IMR-90 (cell line): ENCODE results near the gene CCDC148. TPM values are rescaled to one million over a fixed set of nuclear protein-coding genes. Genes with fewer than 3 reads are reported as not detected.

Experiments used
- ATAC-seq: fragments of 200-7000 bp; cut with Tn5 transposase; 2 replicates; pipeline ENCODE4 v1.9.1; 2020; ENCODE audit warnings: low read depth, mild to moderate bottlenecking, moderate library complexity
- BruUV-seq: library from RNA; stranded (reverse); fragments of 400-500 nt; replicated peaks from 2 replicates; lab custom pipeline; 2021; lab: Mats Ljungman, UMichigan
- CTCF ChIA-PET: fragments of 300-600 bp; formaldehyde crosslinking; extraction: SDS; loops from one replicate; lab custom pipeline; 2021; ENCODE audit warnings: antibody characterized with exemption; lab: Yijun Ruan, JAX
- POLR2A ChIA-PET: fragments of 300-600 bp; sonication (Branson Sonifier 250); formaldehyde crosslinking; loops from one replicate; lab custom pipeline; 2022; ENCODE audit warnings: antibody characterized with exemption; ENCODE audit not compliant: unreplicated experiment; lab: Charles Lee
- DNase-seq: peaks from one replicate; pipeline ENCODE4 v3.0.0; 2013
- H2AFZ ChIP-seq: replicated peaks from 2 replicates; pipeline ENCODE3; 2013; ENCODE audit warnings: low read length, mild to moderate bottlenecking; ENCODE audit not compliant: poor library complexity
- H2AK5ac ChIP-seq: 2 replicates; pipeline ENCODE4 v1.6.1; 2013; ENCODE audit warnings: low read depth, low read length, inconsistent platforms
- H2AK9ac ChIP-seq: replicated peaks from 2 replicates; pipeline ENCODE3; 2013; ENCODE audit warnings: mild to moderate bottlenecking, low read depth, low read length, moderate library complexity; ENCODE audit not compliant: poor library complexity
- H2BK120ac ChIP-seq: 2 replicates; pipeline ENCODE4 v1.6.1; 2013; ENCODE audit warnings: low read depth, low read length, inconsistent platforms
- H2BK15ac ChIP-seq: 3 replicates; pipeline ENCODE4 v1.6.1; 2013; ENCODE audit warnings: low read depth, low read length, inconsistent platforms
- H2BK20ac ChIP-seq: 2 replicates; pipeline ENCODE4 v1.6.1; 2013; ENCODE audit warnings: low read depth, mild to moderate bottlenecking, inconsistent platforms, low read length, moderate library complexity
- H2BK5ac ChIP-seq: 2 replicates; pipeline ENCODE4 v1.6.1; 2013; ENCODE audit warnings: mild to moderate bottlenecking, low read depth, low read length, inconsistent platforms; ENCODE audit not compliant: poor library complexity, severe bottlenecking
- H3K14ac ChIP-seq: replicated peaks from 2 replicates; pipeline ENCODE4 v1.6.1; 2013; ENCODE audit warnings: low read depth, low read length, inconsistent platforms
- H3K18ac ChIP-seq: 2 replicates; pipeline ENCODE4 v1.6.1; 2013; ENCODE audit warnings: low read depth, low read length, control low read depth
- H3K23ac ChIP-seq: 2 replicates; pipeline ENCODE4 v1.6.1; 2013; ENCODE audit warnings: low read depth, low read length, inconsistent platforms
- H3K27ac ChIP-seq: 2 replicates; pipeline ENCODE4 v1.5.1; 2013; ENCODE audit warnings: mild to moderate bottlenecking, control low read depth, low read length; ENCODE audit not compliant: insufficient read depth
- H3K27me3 ChIP-seq: 2 replicates; pipeline ENCODE4 v1.6.1; 2013; ENCODE audit warnings: low read length; ENCODE audit not compliant: control insufficient read depth, insufficient read depth
- H3K36me3 ChIP-seq: 2 replicates; pipeline ENCODE4 v1.6.1; 2013; ENCODE audit warnings: low read length, mixed read lengths; ENCODE audit not compliant: control insufficient read depth, insufficient read depth
- H3K4ac ChIP-seq: 2 replicates; pipeline ENCODE4 v1.6.1; 2013; ENCODE audit warnings: low read depth, low read length, inconsistent platforms
- H3K4me1 ChIP-seq: 2 replicates; pipeline ENCODE4 v1.6.1; 2013; ENCODE audit warnings: low read length, mixed read lengths; ENCODE audit not compliant: control insufficient read depth, insufficient read depth
- H3K4me2 ChIP-seq: 2 replicates; pipeline ENCODE4 v1.6.1; 2013; ENCODE audit warnings: low read depth, mild to moderate bottlenecking, control low read depth, low read length, moderate library complexity
- H3K4me3 ChIP-seq: 2 replicates; pipeline ENCODE4 v1.5.1; 2013; ENCODE audit warnings: low read depth, mild to moderate bottlenecking, control low read depth, low read length, moderate library complexity; ENCODE audit not compliant: insufficient read depth
- H3K56ac ChIP-seq: 2 replicates; pipeline ENCODE4 v1.6.1; 2013; ENCODE audit warnings: low read length, inconsistent platforms; ENCODE audit not compliant: insufficient read depth; ENCODE audit errors: extremely low read depth
- H3K79me1 ChIP-seq, 2 experiments: 2 replicates each; pipeline ENCODE4 v1.6.1; 2013; ENCODE audit warnings: low read length in 2 of 2, inconsistent platforms in 1 of 2, low read depth in 1 of 2
- H3K9ac ChIP-seq: 2 replicates; pipeline ENCODE4 v1.6.1; 2013; ENCODE audit warnings: low read depth, low read length, control low read depth
- H3K9me1 ChIP-seq: 2 replicates; pipeline ENCODE4 v1.6.1; 2013; ENCODE audit warnings: low read length, inconsistent platforms; ENCODE audit not compliant: insufficient read depth
- H3K9me3 ChIP-seq: 2 replicates; pipeline ENCODE4 v1.6.1; 2013; ENCODE audit warnings: low read length; ENCODE audit not compliant: control insufficient read depth, insufficient read depth
- H4K20me1 ChIP-seq: 2 replicates; pipeline ENCODE4 v1.6.1; 2013; ENCODE audit warnings: low read length, inconsistent platforms; ENCODE audit not compliant: insufficient read depth
- H4K5ac ChIP-seq: 2 replicates; pipeline ENCODE4 v1.6.1; 2013; ENCODE audit warnings: mild to moderate bottlenecking, low read depth, low read length, control low read depth
- H4K8ac ChIP-seq, 2 experiments: 2 replicates each; pipeline ENCODE4 v1.6.1; 2013; ENCODE audit warnings: low read depth in 2 of 2, low read length in 2 of 2, control low read depth in 1 of 2, inconsistent platforms in 1 of 2
- H4K91ac ChIP-seq: 2 replicates; pipeline ENCODE4 v1.6.1; 2013; ENCODE audit warnings: low read depth, low read length, inconsistent platforms; ENCODE audit not compliant: insufficient read depth
- BHLHE40 ChIP-seq: fragments of 150-350 bp; IDR thresholded peaks from 2 replicates; pipeline ENCODE4 v1.6.1; 2016; ENCODE audit warnings: mild to moderate bottlenecking, low read depth, low read length
- CEBPB ChIP-seq: IDR thresholded peaks from 2 replicates; pipeline ENCODE4 v1.6.1; 2012; ENCODE audit warnings: low read depth, low read length, improper control_type of control experiment
- CHD1 ChIP-seq: IDR thresholded peaks from 2 replicates; pipeline ENCODE4 v1.6.1; 2012; ENCODE audit warnings: low read depth, low read length, improper control_type of control experiment
- CTCF ChIP-seq: conservative IDR thresholded peaks from 2 replicates; pipeline ENCODE4 v1.5.1; 2012; ENCODE audit warnings: mild to moderate bottlenecking, low read depth, low read length, improper control_type of control experiment
- ELK1 ChIP-seq: fragments of 150-350 bp; IDR thresholded peaks from 2 replicates; pipeline ENCODE4 v1.6.1; 2016; ENCODE audit warnings: low read depth, mild to moderate bottlenecking, low read length, moderate library complexity, borderline replicate concordance
- FOS ChIP-seq: fragments of 150-350 bp; IDR thresholded peaks from 2 replicates; pipeline ENCODE4 v1.6.1; 2016; ENCODE audit warnings: low read depth, low read length
- MAFK ChIP-seq: IDR thresholded peaks from 2 replicates; pipeline ENCODE4 v1.6.1; 2012; ENCODE audit warnings: low read depth, low read length, improper control_type of control experiment
- MAZ ChIP-seq: IDR thresholded peaks from 2 replicates; pipeline ENCODE4 v1.6.1; 2012; ENCODE audit warnings: low read depth, mild to moderate bottlenecking, low read length, improper control_type of control experiment, moderate library complexity, borderline replicate concordance
- MXI1 ChIP-seq: IDR thresholded peaks from 2 replicates; pipeline ENCODE4 v1.6.1; 2012; ENCODE audit warnings: low read depth, mild to moderate bottlenecking, low read length, moderate library complexity, borderline replicate concordance
- NFE2L2 ChIP-seq: fragments of 150-350 bp; IDR thresholded peaks from 2 replicates; pipeline ENCODE4 v1.6.1; 2016; ENCODE audit warnings: low read depth, mild to moderate bottlenecking, low read length
- POLR2A ChIP-seq: IDR thresholded peaks from 2 replicates; pipeline ENCODE4 v1.6.1; 2012; ENCODE audit warnings: mild to moderate bottlenecking, low read depth, low read length
- RAD21 ChIP-seq: IDR thresholded peaks from 2 replicates; pipeline ENCODE4 v1.6.1; 2012; ENCODE audit warnings: low read length, improper control_type of control experiment
- RCOR1 ChIP-seq: IDR thresholded peaks from 2 replicates; pipeline ENCODE4 v1.6.1; 2012; ENCODE audit warnings: mild to moderate bottlenecking, low read length, improper control_type of control experiment; ENCODE audit not compliant: insufficient replicate concordance
- RFX5 ChIP-seq: IDR thresholded peaks from 2 replicates; pipeline ENCODE4 v1.8.0; 2012; ENCODE audit warnings: low read depth, mild to moderate bottlenecking, low read length, moderate library complexity
- SMC3 ChIP-seq: fragments of 150-350 bp; IDR thresholded peaks from 2 replicates; pipeline ENCODE4 v1.6.1; 2016; ENCODE audit warnings: low read depth, mild to moderate bottlenecking, antibody characterized with exemption, low read length, moderate library complexity
- USF2 ChIP-seq: fragments of 150-350 bp; IDR thresholded peaks from 2 replicates; pipeline ENCODE4 v1.6.1; 2017; ENCODE audit warnings: mild to moderate bottlenecking, antibody characterized with exemption, low read length, low read depth
- WGBS, 2 experiments: methylation state at CpG; one replicate each; pipeline versions ENCODE4 v1.1.5 to v1.1.7; 2013; ENCODE audit warnings: missing lambda C conversion rate in 2 of 2; ENCODE audit not compliant: insufficient read length in 1 of 2; ENCODE audit errors: extremely low coverage in 2 of 2; 5-methylcytosine and 5-hydroxymethylcytosine counted together
- dilution Hi-C: fragments of 300-500 bp; cut with HindIII; formaldehyde crosslinking; loops from one replicate; pipeline ENCODE4 v1.14.3; 2018; ENCODE audit warnings: low sequenced_read_pairs; ENCODE audit not compliant: unreplicated experiment
- in situ Hi-C: fragments of 300-500 bp; cut with MboI; formaldehyde crosslinking; loops from 3 replicates; pipeline ENCODE4 v1.14.3; 2019; ENCODE audit warnings: low sequenced_read_pairs, inconsistent platforms, mixed read lengths
- intact Hi-C: fragments of 100-400 bp; cut with micrococcal nuclease; formaldehyde crosslinking; loops from 2 replicates; pipeline ENCODE4 v1.10.0; 2022
- polyA plus RNA-seq, 3 experiments: library from polyadenylated mRNA; depleted of rRNA; stranded (reverse); fragments of >200 nt; gene quantifications; 2 replicates each; pipeline ENCODE4 v1.2.3, GENCODE V29; 2012; ENCODE audit warnings: low replicate concordance in 1 of 3
- total RNA-seq: library from RNA; depleted of rRNA; stranded (reverse); fragments of >200 nt; gene quantifications from 2 replicates; pipeline ENCODE4 v1.2.3, GENCODE V29; 2012

The CCDC148 gene
- total and polyA plus RNA-seq, 2 of the 4 experiments (the other 2 are of a cell fraction), result 0.18 to 0.31 TPM

- H3K56ac ChIP-seq, result no peak overlapping the region
- no peak overlapping the region for H4K91ac ChIP-seq
- no peaks in the 10 kb centered on the region for H4K20me1 ChIP-seq
- H2BK15ac ChIP-seq, result no peak overlapping the region
- no peak overlapping the region for H4K5ac ChIP-seq
- no peak overlapping the region for H2BK5ac ChIP-seq
- intact Hi-C loops, result no loop called here
- no peak overlapping the region for H3K4me2 ChIP-seq
- no peak overlapping the region for H2BK20ac ChIP-seq
- no peak overlapping the region for H3K27ac ChIP-seq
- H3K4me3 ChIP-seq, result no peak overlapping the region
- no peak overlapping the region for H2BK120ac ChIP-seq
- H3K4ac ChIP-seq, result no peak overlapping the region
- H2AFZ ChIP-seq, result no peak overlapping the region
- H3K9ac ChIP-seq, result no peak overlapping the region
- no peaks in the 10 kb centered on the region for H3K9me3 ChIP-seq
- TF ChIP-seq FOS (no peak), CHD1 (no peak), BHLHE40 (no peak), ELK1 (no peak), USF2 (no peak), NFE2L2 (no peak), RFX5 (no peak), POLR2A (no peak), MAFK (no peak), MXI1 (no peak), SMC3 (no peak), CEBPB (no peak), CTCF (no peak), MAZ (no peak), RAD21 (no peak), RCOR1 (no peak)
- no peak overlapping the region for H2AK9ac ChIP-seq
- no TSS peak for BruUV-seq
- H4K8ac ChIP-seq, result no peak overlapping the region
- H3K36me3 ChIP-seq, result no peaks in the 10 kb centered on the region
- POLR2A ChIA-PET, result no interaction called here
- no peak overlapping the region for H3K18ac ChIP-seq
- H3K9me1 ChIP-seq, result no peaks in the 10 kb centered on the region
- no peak overlapping the region for H3K14ac ChIP-seq
- WGBS, 2 experiments, result no CpG with 5 or more reads among the region's 2 CpGs
- ATAC-seq (no peak), DNase-seq (no peak)
- CTCF ChIA-PET, result interaction anchor here (1.0 kb wide), 1 partner anchor 11 kb away, joined by 3 read pairs; no protein-coding TSS in a partner anchor
- in situ Hi-C loops, result no loop called here
- H3K23ac ChIP-seq, result no peak overlapping the region
- no peaks in the 10 kb centered on the region for H3K79me1 ChIP-seq
- no peaks in the 10 kb centered on the region for H3K27me3 ChIP-seq
- H2AK5ac ChIP-seq, result no peak overlapping the region
- no peaks in the 10 kb centered on the region for H3K4me1 ChIP-seq
- dilution Hi-C loops, result no loop called here
These were observed 242.8 kb downstream of the CCDC148 start for GRCh38 chr2:158213773-158214172.
